NB4 (cell line): Measurements from ENCODE around the gene ACO1.

Source experiments
- CTCF ChIP-seq: IDR thresholded peaks from one replicate; pipeline ENCODE4 v1.5.1; 2012; ENCODE audit warnings: low read depth, low read length
- MAX ChIP-seq: IDR thresholded peaks from 2 replicates; pipeline ENCODE4 v1.6.1; 2011; ENCODE audit warnings: low read depth, low read length
- MYC ChIP-seq: IDR thresholded peaks from 2 replicates; pipeline ENCODE4 v1.6.1; 2011; ENCODE audit warnings: low read depth, low read length
- POLR2A ChIP-seq: IDR thresholded peaks from 2 replicates; pipeline ENCODE4 v1.6.1; 2011; ENCODE audit warnings: mild to moderate bottlenecking; ENCODE audit not compliant: insufficient read length; ENCODE audit errors: extremely low read depth

- no peak for TF ChIP-seq CTCF
- no peak for TF ChIP-seq POLR2A
- no peak for TF ChIP-seq MAX
- no peak for TF ChIP-seq MYC
These were observed 13.8 kb downstream of the ACO1 start for GRCh38 chr9:32398207-32398606.
